GM23338 (cell line): ENCODE data around the gene MAMLD1.

Experiments used
- EZH2 ChIP-seq: fragments of 200-600 bp; sonication (generic); IDR thresholded peaks from one replicate; pipeline ENCODE4 v1.8.0; 2017; ENCODE audit warnings: antibody characterized with exemption, mild to moderate bottlenecking, low read depth; ENCODE audit not compliant: unreplicated experiment
- POLR2AphosphoS5 ChIP-seq: IDR thresholded peaks from 2 replicates; pipeline ENCODE4 v1.6.1; 2016; ENCODE audit warnings: antibody characterized with exemption, low read depth
- TF ChIP-seq, protein P1 (sequence below), 2 experiments: fragments of 200-600 bp in 1 of 2; sonication (generic) in 1 of 2; conservative IDR thresholded peaks; 2 replicates each; pipeline versions ENCODE4 v1.5.1 to v1.6.1; 2016 to 2017; ENCODE audit warnings: antibody characterized with exemption in 2 of 2, low read depth in 2 of 2, mild to moderate bottlenecking in 2 of 2, moderate library complexity in 1 of 2
- TF ChIP-seq, protein P2 (sequence below): IDR thresholded peaks from one replicate; pipeline ENCODE4 v1.6.1; 2018; ENCODE audit warnings: antibody characterized with exemption; ENCODE audit not compliant: unreplicated experiment

DNA sequence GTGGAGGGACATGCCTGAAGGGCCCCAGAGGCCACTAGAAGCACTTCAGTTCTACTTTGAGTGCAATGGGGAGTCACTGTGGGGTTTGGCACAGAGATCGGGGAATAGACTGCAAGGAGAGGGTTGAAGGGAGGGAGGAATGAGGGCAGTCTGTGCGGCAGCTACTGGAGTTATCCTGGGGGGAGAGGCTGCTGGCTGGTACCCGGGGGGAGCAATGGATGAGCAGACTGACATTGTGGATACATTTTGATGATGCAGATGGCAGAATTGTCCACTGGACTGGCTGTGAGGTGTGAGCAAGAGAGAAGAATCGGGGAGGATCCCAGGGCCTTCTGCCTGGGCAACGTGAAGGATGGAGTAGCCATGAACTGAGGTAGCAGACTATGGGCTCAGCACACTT lies 2.8 kb upstream of the MAMLD1 start:
- TF ChIP-seq, protein P1, sequence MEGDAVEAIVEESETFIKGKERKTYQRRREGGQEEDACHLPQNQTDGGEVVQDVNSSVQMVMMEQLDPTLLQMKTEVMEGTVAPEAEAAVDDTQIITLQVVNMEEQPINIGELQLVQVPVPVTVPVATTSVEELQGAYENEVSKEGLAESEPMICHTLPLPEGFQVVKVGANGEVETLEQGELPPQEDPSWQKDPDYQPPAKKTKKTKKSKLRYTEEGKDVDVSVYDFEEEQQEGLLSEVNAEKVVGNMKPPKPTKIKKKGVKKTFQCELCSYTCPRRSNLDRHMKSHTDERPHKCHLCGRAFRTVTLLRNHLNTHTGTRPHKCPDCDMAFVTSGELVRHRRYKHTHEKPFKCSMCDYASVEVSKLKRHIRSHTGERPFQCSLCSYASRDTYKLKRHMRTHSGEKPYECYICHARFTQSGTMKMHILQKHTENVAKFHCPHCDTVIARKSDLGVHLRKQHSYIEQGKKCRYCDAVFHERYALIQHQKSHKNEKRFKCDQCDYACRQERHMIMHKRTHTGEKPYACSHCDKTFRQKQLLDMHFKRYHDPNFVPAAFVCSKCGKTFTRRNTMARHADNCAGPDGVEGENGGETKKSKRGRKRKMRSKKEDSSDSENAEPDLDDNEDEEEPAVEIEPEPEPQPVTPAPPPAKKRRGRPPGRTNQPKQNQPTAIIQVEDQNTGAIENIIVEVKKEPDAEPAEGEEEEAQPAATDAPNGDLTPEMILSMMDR (conservative IDR thresholded peaks at IDR 0.05; ENCODE audit: low read depth in 2 of 2): no peak
- TF ChIP-seq, protein P2, sequence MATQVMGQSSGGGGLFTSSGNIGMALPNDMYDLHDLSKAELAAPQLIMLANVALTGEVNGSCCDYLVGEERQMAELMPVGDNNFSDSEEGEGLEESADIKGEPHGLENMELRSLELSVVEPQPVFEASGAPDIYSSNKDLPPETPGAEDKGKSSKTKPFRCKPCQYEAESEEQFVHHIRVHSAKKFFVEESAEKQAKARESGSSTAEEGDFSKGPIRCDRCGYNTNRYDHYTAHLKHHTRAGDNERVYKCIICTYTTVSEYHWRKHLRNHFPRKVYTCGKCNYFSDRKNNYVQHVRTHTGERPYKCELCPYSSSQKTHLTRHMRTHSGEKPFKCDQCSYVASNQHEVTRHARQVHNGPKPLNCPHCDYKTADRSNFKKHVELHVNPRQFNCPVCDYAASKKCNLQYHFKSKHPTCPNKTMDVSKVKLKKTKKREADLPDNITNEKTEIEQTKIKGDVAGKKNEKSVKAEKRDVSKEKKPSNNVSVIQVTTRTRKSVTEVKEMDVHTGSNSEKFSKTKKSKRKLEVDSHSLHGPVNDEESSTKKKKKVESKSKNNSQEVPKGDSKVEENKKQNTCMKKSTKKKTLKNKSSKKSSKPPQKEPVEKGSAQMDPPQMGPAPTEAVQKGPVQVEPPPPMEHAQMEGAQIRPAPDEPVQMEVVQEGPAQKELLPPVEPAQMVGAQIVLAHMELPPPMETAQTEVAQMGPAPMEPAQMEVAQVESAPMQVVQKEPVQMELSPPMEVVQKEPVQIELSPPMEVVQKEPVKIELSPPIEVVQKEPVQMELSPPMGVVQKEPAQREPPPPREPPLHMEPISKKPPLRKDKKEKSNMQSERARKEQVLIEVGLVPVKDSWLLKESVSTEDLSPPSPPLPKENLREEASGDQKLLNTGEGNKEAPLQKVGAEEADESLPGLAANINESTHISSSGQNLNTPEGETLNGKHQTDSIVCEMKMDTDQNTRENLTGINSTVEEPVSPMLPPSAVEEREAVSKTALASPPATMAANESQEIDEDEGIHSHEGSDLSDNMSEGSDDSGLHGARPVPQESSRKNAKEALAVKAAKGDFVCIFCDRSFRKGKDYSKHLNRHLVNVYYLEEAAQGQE: no peak
- TF ChIP-seq EZH2 (no peak), POLR2AphosphoS5 (no peak)
